NCI-H2107 (cell line): ENCODE results near the gene PSPN.

Source experiments
- DNase-seq: peaks from one replicate; lab custom pipeline; 2025; lab: John Stamatoyannopoulos, UW

PSPN gene

GRCh38 chr19:6325614-6326013 lies 50.1 kb downstream of the PSPN start:
- no peak for DNase-seq
